RWPE1 (cell line): ENCODE measurements around the gene COX4I2.
"Not testable (repeated sequence)": the region's sequence is repeated elsewhere in the genome, so short reads cannot be mapped to it uniquely, and the experiment has no call there.

Experiments
- CTCF ChIA-PET: fragments of 350-600 bp; sonication (Branson Sonifier 250); formaldehyde crosslinking; extraction: SDS; loops from one replicate; lab custom pipeline; 2021; lab: Yijun Ruan, JAX
- POLR2A ChIA-PET: fragments of 400-600 bp; formaldehyde crosslinking; extraction: SDS; loops from one replicate; lab custom pipeline; 2020; ENCODE audit warnings: antibody characterized with exemption; ENCODE audit not compliant: low non-redundant PET; lab: Yijun Ruan, JAX
- DNase-seq: peaks from one replicate; pipeline ENCODE4 v3.0.0; 2012; ENCODE audit warnings: low spot score
- H3K27ac ChIP-seq: fragments of 450-650 bp; 2 replicates; pipeline ENCODE4 v1.5.1; 2017
- TF ChIP-seq, protein P1 (sequence below): fragments of 450-650 bp; conservative IDR thresholded peaks from 2 replicates; pipeline ENCODE4 v1.5.1; 2017; ENCODE audit warnings: low read depth, mild to moderate bottlenecking

Gene COX4I2

DNA sequence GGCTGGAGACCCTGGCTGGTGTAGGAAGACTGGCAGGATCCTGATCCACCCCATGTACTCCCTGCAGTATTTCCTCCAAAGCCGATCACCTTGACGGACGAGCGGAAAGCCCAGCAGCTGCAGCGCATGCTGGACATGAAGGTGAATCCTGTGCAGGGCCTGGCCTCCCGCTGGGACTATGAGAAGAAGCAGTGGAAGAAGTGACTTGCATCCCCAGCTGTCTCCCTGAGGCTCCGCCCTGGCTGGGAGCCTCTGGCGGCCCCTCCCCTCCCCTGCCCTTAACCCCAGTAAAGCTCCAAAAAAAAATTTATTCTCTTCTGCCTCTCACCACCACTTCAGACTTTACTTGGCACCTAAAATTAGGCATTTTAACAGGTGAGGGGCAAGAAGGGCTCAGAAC is 7.0 kb downstream of the COX4I2 start:
- ChIA-PET CTCF (interaction anchor here (0.6 to 1.2 kb wide), 6 partner anchors 10 to 87 kb away, joined by 3 to 7 read pairs (median 4); no protein-coding TSS in a partner anchor), POLR2A (no interaction called here)
- DNase-seq = no peak
- TF ChIP-seq, protein P1, sequence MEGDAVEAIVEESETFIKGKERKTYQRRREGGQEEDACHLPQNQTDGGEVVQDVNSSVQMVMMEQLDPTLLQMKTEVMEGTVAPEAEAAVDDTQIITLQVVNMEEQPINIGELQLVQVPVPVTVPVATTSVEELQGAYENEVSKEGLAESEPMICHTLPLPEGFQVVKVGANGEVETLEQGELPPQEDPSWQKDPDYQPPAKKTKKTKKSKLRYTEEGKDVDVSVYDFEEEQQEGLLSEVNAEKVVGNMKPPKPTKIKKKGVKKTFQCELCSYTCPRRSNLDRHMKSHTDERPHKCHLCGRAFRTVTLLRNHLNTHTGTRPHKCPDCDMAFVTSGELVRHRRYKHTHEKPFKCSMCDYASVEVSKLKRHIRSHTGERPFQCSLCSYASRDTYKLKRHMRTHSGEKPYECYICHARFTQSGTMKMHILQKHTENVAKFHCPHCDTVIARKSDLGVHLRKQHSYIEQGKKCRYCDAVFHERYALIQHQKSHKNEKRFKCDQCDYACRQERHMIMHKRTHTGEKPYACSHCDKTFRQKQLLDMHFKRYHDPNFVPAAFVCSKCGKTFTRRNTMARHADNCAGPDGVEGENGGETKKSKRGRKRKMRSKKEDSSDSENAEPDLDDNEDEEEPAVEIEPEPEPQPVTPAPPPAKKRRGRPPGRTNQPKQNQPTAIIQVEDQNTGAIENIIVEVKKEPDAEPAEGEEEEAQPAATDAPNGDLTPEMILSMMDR = no peak
- no peak overlapping the region for H3K27ac ChIP-seq

DNA sequence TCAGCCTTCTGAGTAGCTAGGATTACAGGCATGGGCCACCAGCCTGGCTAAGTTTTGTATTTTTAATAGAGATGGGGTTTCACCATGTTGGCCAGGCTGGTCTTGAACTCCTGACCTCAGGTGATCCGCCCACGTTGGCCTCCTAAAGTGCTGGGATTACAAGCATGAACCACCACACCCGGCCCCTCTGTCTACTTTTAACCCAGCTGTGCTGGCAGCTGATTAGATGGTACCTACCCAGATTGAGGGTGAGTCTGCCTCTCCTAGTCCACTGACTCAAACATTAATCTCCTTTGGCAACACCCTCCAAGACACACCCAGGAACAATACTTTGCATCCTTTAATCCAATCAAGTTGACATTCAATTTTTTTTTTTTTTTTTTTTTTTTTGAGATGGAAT is 10.4 kb downstream of the COX4I2 start:
- H3K27ac ChIP-seq = peak overlapping the region; percentile 18; the same call in 1 of the 2 replicates
- CTCF ChIA-PET = interaction anchor here (0.6 to 2.1 kb wide), 4 partner anchors 8 to 35 kb away, joined by 3 to 7 read pairs (median 4); no protein-coding TSS in a partner anchor
- DNase-seq, POLR2A ChIA-PET: not testable (repeated sequence)

DNA sequence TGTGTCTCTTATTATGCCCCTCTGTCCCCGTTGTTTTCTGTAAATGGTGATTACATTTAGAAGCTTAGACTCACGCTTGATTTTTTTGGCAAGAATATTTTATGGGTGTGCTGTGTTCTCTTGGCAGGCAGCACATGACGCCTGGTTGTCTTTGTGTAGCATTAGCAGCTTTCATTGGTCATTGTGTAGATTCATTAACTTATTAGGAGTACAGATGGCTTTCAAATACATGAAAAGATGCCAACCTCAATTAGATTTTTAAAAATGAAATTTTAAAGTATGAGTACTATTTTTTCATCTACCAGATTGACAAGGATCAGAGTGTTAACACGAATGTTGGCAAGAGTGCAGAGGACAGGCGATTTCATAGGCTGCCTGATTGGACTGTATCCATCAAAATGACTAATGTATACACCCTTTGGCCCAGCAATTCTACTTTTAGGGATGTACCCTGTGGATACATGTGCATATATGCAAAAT is 15.2 kb downstream of the COX4I2 start:
- no peak for DNase-seq
- ChIA-PET POLR2A (interaction anchor here (0.6 to 0.7 kb wide), 2 partner anchors 44 to 107 kb away, joined by 3 read pairs; no protein-coding TSS in a partner anchor), CTCF (interaction anchor here (0.7 to 2.1 kb wide), 3 partner anchors 12 to 130 kb away, joined by 3 to 11 read pairs (median 3); no protein-coding TSS in a partner anchor)
- H3K27ac ChIP-seq = peak overlapping the region; percentile 77
- TF ChIP-seq, protein P1 = no peak

DNA sequence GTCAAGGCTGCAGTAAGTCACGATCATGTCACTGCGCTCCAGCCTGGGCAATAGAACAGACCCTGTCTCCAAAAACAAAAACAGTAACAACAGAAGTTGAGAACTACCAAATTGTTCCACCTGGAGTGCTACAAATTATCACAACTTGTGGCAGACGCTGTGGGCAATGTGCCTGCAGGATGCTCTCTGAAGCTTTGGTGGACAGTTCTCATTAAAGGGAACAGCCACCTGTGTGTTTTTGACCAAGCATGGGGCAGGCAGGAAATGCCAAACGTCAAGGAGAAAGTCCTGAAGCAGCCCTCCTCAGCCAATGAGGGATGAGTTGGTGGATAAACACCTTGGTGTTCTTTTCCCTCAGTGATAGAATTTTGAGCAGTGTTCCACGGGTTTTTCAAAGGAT is 15.8 kb downstream of the COX4I2 start:
- ChIA-PET CTCF (interaction anchor here (0.6 to 2.1 kb wide), 4 partner anchors 12 to 70 kb away, joined by 3 to 11 read pairs (median 4); partner anchors contain the start of gene BCL2L1), POLR2A (interaction anchor here (0.6 to 0.7 kb wide), 3 partner anchors 43 to 107 kb away, joined by 3 to 7 read pairs (median 3); no protein-coding TSS in a partner anchor)
- TF ChIP-seq, protein P1 = no peak
- DNase-seq = no peak
- peak overlapping the region; percentile 77 for H3K27ac ChIP-seq

DNA sequence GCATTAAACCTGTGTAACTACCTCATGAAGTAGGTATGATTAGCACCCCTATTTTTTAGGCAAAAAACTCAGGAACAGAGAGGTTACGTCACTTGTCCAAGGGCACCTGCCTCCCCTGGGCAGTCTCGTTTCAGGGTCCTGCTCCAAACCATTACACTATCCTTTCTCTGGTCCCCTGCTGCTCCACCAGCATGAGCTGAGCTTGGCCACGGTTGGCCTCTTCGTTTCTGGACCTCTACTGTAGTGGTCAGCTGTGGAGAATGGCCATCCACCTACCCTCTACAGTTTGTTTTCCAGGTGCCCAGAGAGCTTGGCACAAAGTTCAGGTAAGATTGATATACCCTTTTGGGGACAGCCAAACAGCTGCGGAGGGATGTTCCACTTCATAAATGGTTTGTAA is 16.8 kb downstream of the COX4I2 start:
- POLR2A ChIA-PET = interaction anchor here (0.7 kb wide), 1 partner anchor 1007 kb away, joined by 3 read pairs; no protein-coding TSS in a partner anchor

DNA sequence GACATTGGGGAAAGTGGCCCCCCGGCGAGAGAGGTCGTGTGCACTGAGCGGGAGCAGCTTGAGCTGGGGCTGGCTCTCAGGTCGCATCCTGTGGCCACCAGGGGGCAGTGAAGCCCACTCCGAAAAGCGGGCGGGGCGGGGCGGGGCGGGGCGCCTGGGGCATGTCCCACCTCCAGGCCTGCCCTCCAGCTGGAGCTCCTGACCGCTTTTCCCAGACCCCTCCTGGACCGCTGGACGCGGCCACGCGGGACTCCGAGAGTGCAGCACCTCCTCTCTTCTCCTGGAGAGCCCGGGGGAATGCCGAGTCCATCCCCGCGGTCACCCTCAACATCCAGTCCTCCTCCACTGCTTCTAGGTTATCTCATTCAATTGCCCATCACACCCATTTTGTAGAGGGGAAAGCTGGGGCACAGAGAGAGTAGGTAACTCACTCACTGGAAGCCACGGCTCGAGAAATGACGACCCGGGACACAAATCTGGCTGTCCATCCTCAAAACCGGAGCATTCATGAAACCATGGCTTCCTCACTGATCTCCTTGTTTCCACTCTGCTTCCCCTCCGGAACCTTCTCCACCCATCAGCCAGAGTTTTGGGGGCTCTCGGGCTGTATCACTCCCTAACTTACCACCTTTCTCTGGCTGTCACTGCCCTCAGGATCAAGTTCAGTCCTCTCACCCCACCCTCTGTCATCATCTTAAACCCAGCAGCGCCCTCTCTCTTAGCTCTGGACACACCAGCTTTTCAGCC is 24.1 kb downstream of the COX4I2 start:
- POLR2A ChIA-PET = interaction anchor here (1.1 to 2.1 kb wide), 5 partner anchors 49 to 175 kb away, joined by 3 to 19 read pairs (median 4); partner anchors contain the start of gene BCL2L1
- CTCF ChIA-PET = interaction anchor here (0.5 to 11.0 kb wide), 28 partner anchors 8 to 104 kb away, joined by 3 to 163 read pairs (median 5); partner anchors contain the start of genes BCL2L1 and TPX2
- peak overlapping the region; percentile 71 for H3K27ac ChIP-seq
- TF ChIP-seq, protein P1 = peak; percentile 93
- peak; percentile 89 for DNase-seq

More for the DNA sequence above, 16.8 kb downstream of the COX4I2 start:
- CTCF ChIA-PET = interaction anchor here (0.5 to 2.1 kb wide), 5 partner anchors 20 to 100 kb away, joined by 3 to 11 read pairs (median 5); partner anchors contain the start of gene BCL2L1
- TF ChIP-seq, protein P1 = no peak
- H3K27ac ChIP-seq = peak overlapping the region; percentile 77
- no peak for DNase-seq
